H54 (cell line): Measurements from ENCODE around the gene C2orf68.
"Not testable (repeated sequence)": the region's sequence is repeated elsewhere in the genome, so short reads cannot be mapped to it uniquely, and the experiment has no call there.

ENCODE experiments used
- DNase-seq: peaks from one replicate; pipeline ENCODE4 v3.0.0; 2011; ENCODE audit warnings: low spot score, mixed read lengths; ENCODE audit not compliant: insufficient read length
- FAIRE-seq: peaks from 3 replicates; lab custom pipeline; 2011; peaks lifted over from hg19 to GRCh38; lab: Jason Lieb, UNC
- POLR2A ChIP-seq: IDR thresholded peaks from 2 replicates; pipeline ENCODE4 v1.6.1; 2011; ENCODE audit warnings: low read depth, mild to moderate bottlenecking, low read length

C2orf68 gene

GRCh38 chr2:85577386-85578242, 34.3 kb downstream of the C2orf68 start, which contains the start of gene VAMP8:
TSS of gene VAMP8 (plus strand) at chr2:85577586. CDS start at chr2:85577647, 61 bp downstream.
- TF ChIP-seq POLR2A: no peak
- FAIRE-seq: no peak

GRCh38 chr2:85577063-85577385, 34.8 kb downstream of the C2orf68 start:
- TF ChIP-seq POLR2A: no peak
- no peak for DNase-seq
- FAIRE-seq: no peak

More at GRCh38 chr2:85577386-85578242, 34.3 kb downstream of the C2orf68 start, which contains the start of gene VAMP8:
- no peak for DNase-seq

- FAIRE-seq (no peak), DNase-seq (no peak)
- no peak for TF ChIP-seq POLR2A
Measured at GRCh38 chr2:85575739-85576138, 36.1 kb downstream of the C2orf68 start.

- no peak for FAIRE-seq
- DNase-seq: no peak
- no peak for TF ChIP-seq POLR2A
Measured at GRCh38 chr2:85566265-85566664, 45.6 kb downstream of the C2orf68 start.

GRCh38 chr2:85564144-85564563, 47.7 kb downstream of the C2orf68 start:
- no peak for TF ChIP-seq POLR2A
- no peak for DNase-seq
- no peak for FAIRE-seq

- DNase-seq (peak; percentile 81), FAIRE-seq (peak; percentile 60)
- peak; percentile 88 for TF ChIP-seq POLR2A
Measured at GRCh38 chr2:85561280-85562212, 50.3 kb downstream of the C2orf68 start, which contains the start of gene GGCX. TSS of gene GGCX (minus strand) at chr2:85561493. CDS start at chr2:85561428, 65 bp downstream.

- DNase-seq (no peak), FAIRE-seq (no peak)
- TF ChIP-seq POLR2A: no peak
Measured at GRCh38 chr2:85560812-85561279, 51.0 kb downstream of the C2orf68 start.

GRCh38 chr2:85560403-85560726, 51.5 kb downstream of the C2orf68 start:
- not testable (repeated sequence) for FAIRE-seq, DNase-seq

- DNase-seq (no peak), FAIRE-seq (no peak)
- TF ChIP-seq POLR2A: no peak
Measured at GRCh38 chr2:85558160-85558559, 53.7 kb downstream of the C2orf68 start.

GRCh38 chr2:85557130-85557529, 54.7 kb downstream of the C2orf68 start:
- no peak for TF ChIP-seq POLR2A
- DNase-seq: no peak
- no peak for FAIRE-seq
